ENCODE data around the gene SPECC1L.
"Not testable (repeated sequence)": the region's sequence is repeated elsewhere in the genome, so short reads cannot be mapped to it uniquely, and the experiment has no call there.

Gene SPECC1L

DNA sequence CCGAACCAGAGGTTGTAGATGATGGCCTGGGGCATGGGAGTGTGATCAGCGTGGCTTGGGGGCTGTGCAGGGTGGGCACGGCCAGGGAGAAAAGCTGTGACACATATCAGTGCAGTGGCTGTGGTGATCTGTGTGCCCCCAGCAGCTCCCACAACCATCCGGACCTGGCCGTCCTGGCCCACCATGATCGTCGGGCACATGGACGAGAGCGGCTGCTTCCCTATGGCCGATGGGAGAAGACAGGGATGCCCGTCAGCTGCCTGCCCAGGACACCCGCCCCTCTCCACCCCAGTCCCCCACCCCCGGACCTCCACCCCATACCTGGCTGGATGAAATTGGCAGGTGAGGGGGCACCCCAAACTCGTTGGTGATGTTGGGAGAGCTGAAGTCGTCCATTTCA is 22.0 kb upstream of the SPECC1L start:
- H3K4me3 ChIP-seq (ENCODE audit: low read length); H3K27me3 ChIP-seq (ENCODE audit: insufficient read depth, low read length): not testable (repeated sequence)

GRCh38 chr22:24249413-24249812 is 21.2 kb upstream of the SPECC1L start:
- H3K4me1 ChIP-seq (ENCODE audit: insufficient read depth, low read length); H3K27me3 ChIP-seq (ENCODE audit: insufficient read depth, low read length); H3K27ac ChIP-seq (ENCODE audit: low read length); H3K36me3 ChIP-seq (ENCODE audit: insufficient read depth, low read depth, low read length); H3K4me3 ChIP-seq (ENCODE audit: low read length); H3K9ac ChIP-seq (ENCODE audit: low read depth, low read length); H3K9me3 ChIP-seq (ENCODE audit: insufficient read depth, low read depth, low read length): not testable (repeated sequence)

More for the DNA sequence above, 22.0 kb upstream of the SPECC1L start:
- not testable (repeated sequence) for H3K9me3 ChIP-seq (ENCODE audit: insufficient read depth, low read depth, low read length); H3K27ac ChIP-seq (ENCODE audit: low read length); H3K4me1 ChIP-seq (ENCODE audit: insufficient read depth, low read length); H3K36me3 ChIP-seq (ENCODE audit: insufficient read depth, low read depth, low read length); H3K9ac ChIP-seq (ENCODE audit: low read depth, low read length)

DNA sequence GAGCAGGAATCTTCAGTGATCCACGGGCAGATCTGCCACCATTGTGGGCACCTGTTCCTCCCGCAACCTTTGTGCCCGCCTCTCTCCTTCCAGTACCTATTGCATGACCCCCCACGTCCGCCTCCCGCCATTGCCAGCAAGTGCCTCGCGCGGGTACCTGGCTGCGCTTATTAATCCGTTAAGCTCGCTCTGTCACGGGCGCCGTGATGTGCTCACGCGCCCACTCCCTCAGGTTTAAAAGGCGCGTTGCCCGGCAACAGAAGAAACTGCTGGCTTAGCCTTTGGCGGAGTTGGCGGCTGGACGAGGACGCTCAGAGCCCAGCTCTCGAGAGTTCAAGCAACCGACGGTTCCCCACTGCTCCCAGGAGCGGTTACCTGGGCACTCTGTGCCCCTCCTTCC is 19.3 kb upstream of the SPECC1L start:
- not testable (repeated sequence) for H3K27me3 ChIP-seq (ENCODE audit: insufficient read depth, low read length); H3K9me3 ChIP-seq (ENCODE audit: insufficient read depth, low read depth, low read length); H3K27ac ChIP-seq (ENCODE audit: low read length); H3K4me3 ChIP-seq (ENCODE audit: low read length); H3K9ac ChIP-seq (ENCODE audit: low read depth, low read length); H3K4me1 ChIP-seq (ENCODE audit: insufficient read depth, low read length); H3K36me3 ChIP-seq (ENCODE audit: insufficient read depth, low read depth, low read length)

- H3K36me3 ChIP-seq (ENCODE audit: insufficient read depth, low read depth, low read length); H3K4me3 ChIP-seq (ENCODE audit: low read length); H3K4me1 ChIP-seq (ENCODE audit: insufficient read depth, low read length); H3K9me3 ChIP-seq (ENCODE audit: insufficient read depth, low read depth, low read length); H3K9ac ChIP-seq (ENCODE audit: low read depth, low read length); H3K27ac ChIP-seq (ENCODE audit: low read length); H3K27me3 ChIP-seq (ENCODE audit: insufficient read depth, low read length): not testable (repeated sequence)
These were observed 17.5 kb upstream of the SPECC1L start for GRCh38 chr22:24253126-24253525.

DNA sequence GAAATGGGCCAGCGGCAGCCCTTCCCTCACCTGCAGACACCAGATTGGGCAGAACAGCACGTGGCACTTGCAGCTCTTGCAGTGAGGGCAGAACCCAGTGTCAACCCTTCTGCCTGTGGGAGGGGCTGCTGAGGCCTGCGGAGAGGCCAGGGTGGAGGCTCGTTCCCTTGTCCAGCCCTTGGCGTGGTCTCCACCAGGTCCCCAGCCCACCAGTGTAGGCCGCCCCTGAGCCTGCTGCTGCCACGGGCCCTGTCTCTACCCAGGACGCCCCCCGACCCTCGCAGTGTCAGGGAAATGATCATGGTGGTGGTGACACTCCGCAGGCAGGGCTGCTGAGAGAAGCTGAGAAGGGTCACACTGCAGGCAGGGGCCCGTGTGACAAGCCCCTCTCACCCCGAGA is 14.5 kb upstream of the SPECC1L start:
- not testable (repeated sequence) for H3K9me3 ChIP-seq (ENCODE audit: insufficient read depth, low read depth, low read length); H3K36me3 ChIP-seq (ENCODE audit: insufficient read depth, low read depth, low read length); H3K27me3 ChIP-seq (ENCODE audit: insufficient read depth, low read length); H3K4me1 ChIP-seq (ENCODE audit: insufficient read depth, low read length); H3K9ac ChIP-seq (ENCODE audit: low read depth, low read length); H3K4me3 ChIP-seq (ENCODE audit: low read length); H3K27ac ChIP-seq (ENCODE audit: low read length)

DNA sequence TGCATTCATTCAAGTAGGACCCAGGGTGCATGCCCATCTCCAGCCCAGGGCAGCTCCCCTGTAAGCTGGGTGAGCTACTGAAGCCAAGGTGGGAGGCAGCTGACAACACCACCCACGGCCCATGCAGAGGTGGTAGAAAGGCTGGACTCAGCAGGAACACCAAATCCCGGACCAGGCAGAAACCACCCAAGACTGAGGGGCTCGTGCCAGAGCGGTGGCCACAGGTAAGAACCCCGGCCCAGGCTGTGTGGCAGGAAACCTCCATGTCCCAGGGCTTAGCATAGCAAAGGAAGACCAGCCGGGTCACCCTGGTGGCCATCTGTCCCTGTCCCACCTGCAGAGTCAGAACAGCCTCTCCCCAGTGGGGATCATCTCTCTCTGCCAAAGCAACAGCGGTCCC is 13.9 kb upstream of the SPECC1L start:
- not testable (repeated sequence) for H3K4me3 ChIP-seq (ENCODE audit: low read length); H3K36me3 ChIP-seq (ENCODE audit: insufficient read depth, low read depth, low read length); H3K9me3 ChIP-seq (ENCODE audit: insufficient read depth, low read depth, low read length); H3K27ac ChIP-seq (ENCODE audit: low read length); H3K9ac ChIP-seq (ENCODE audit: low read depth, low read length); H3K4me1 ChIP-seq (ENCODE audit: insufficient read depth, low read length); H3K27me3 ChIP-seq (ENCODE audit: insufficient read depth, low read length)

DNA sequence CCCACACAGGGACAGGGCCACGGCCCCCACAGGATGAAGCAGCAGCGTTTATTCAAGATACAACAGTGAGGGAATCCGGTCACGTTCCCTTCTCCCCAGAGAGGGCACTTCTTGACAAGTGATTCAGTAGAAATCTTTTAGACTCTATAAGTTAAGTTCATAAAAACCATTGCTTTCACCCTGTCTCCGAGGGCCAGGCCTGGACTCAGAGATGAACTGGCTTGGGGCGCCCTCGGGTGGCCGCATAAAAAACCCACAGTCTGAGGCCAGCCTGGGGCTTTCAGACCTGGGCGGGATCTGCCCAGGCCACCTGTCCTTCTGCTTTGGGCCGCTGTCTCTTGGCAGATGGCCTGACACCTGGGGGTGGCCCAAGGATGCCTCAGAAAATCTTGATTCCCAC is 11.2 kb upstream of the SPECC1L start:
- not testable (repeated sequence) for H3K4me3 ChIP-seq (ENCODE audit: low read length); H3K36me3 ChIP-seq (ENCODE audit: insufficient read depth, low read depth, low read length); H3K4me1 ChIP-seq (ENCODE audit: insufficient read depth, low read length); H3K9ac ChIP-seq (ENCODE audit: low read depth, low read length); H3K27ac ChIP-seq (ENCODE audit: low read length); H3K9me3 ChIP-seq (ENCODE audit: insufficient read depth, low read depth, low read length); H3K27me3 ChIP-seq (ENCODE audit: insufficient read depth, low read length)

DNA sequence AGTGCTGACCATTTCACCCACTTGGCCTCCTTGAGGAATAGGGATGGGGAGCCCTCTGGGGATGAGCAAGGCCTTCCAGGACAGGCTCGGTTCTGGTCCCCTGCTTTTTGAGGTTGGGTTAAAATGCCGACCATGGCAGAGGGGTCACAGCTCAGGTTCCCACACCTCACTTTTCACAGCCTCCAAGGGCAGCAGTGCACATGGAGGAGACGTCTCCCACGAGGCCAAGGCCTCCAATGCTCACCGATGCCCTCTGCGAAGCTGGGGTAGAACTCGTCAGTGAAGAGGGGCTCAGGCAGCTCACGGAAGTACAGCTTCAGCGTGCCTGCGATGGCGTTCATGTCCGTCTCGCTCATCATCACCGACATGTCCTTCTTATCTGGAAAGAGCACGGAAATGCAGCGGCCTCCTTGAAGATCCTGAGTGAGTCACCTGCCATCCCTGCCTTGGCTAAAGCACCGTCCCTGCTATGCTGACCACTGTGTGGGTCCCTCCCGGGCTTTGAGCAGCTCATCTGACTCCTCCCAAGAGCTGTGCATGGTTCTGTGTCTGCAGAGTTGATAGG is 8.4 kb upstream of the SPECC1L start:
- not testable (repeated sequence) for H3K36me3 ChIP-seq (ENCODE audit: insufficient read depth, low read depth, low read length); H3K4me1 ChIP-seq (ENCODE audit: insufficient read depth, low read length); H3K9ac ChIP-seq (ENCODE audit: low read depth, low read length); H3K4me3 ChIP-seq (ENCODE audit: low read length); H3K27ac ChIP-seq (ENCODE audit: low read length); H3K9me3 ChIP-seq (ENCODE audit: insufficient read depth, low read depth, low read length); H3K27me3 ChIP-seq (ENCODE audit: insufficient read depth, low read length)

- not testable (repeated sequence) for H3K27ac ChIP-seq (ENCODE audit: low read length); H3K36me3 ChIP-seq (ENCODE audit: insufficient read depth, low read depth, low read length); H3K9ac ChIP-seq (ENCODE audit: low read depth, low read length)
These were observed 7.2 kb upstream of the SPECC1L start for GRCh38 chr22:24263479-24263878.

GRCh38 chr22:24264329-24264896 is 6.2 kb upstream of the SPECC1L start:
- H3K9ac ChIP-seq (ENCODE audit: low read depth, low read length); H3K4me3 ChIP-seq (ENCODE audit: low read length); H3K9me3 ChIP-seq (ENCODE audit: insufficient read depth, low read depth, low read length); H3K36me3 ChIP-seq (ENCODE audit: insufficient read depth, low read depth, low read length); H3K27me3 ChIP-seq (ENCODE audit: insufficient read depth, low read length); H3K4me1 ChIP-seq (ENCODE audit: insufficient read depth, low read length); H3K27ac ChIP-seq (ENCODE audit: low read length): not testable (repeated sequence)

More at GRCh38 chr22:24263479-24263878, 7.2 kb upstream of the SPECC1L start:
- H3K4me1 ChIP-seq (ENCODE audit: insufficient read depth, low read length); H3K27me3 ChIP-seq (ENCODE audit: insufficient read depth, low read length); H3K4me3 ChIP-seq (ENCODE audit: low read length); H3K9me3 ChIP-seq (ENCODE audit: insufficient read depth, low read depth, low read length): not testable (repeated sequence)

DNA sequence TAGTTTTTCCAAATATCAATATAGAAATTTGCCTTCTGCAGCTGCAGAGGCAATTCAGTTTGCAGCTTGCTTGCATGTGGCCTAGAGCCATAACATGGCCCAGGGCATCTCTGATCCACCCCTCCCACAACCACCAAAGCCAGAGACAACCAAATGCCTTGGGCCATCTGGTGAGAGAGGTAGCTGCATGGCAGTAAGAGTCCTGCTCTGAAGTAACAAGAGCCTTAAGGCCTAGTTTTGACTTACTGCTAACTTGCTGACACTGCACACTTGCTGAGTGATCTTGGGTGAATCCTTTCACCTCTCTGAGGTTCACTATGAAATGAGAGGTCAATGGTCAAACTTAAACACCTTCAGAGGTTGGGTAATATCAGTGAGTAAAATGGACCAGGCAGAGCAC is 4.9 kb upstream of the SPECC1L start:
- Histone ChIP-seq H3K9me3 (ENCODE audit: insufficient read depth, low read depth, low read length) (no peaks in the 10 kb centered on the region), H3K4me3 (ENCODE audit: low read length) (no peak overlapping the region), H3K36me3 (ENCODE audit: insufficient read depth, low read depth, low read length) (no peaks in the 10 kb centered on the region), H3K27me3 (ENCODE audit: insufficient read depth, low read length) (no peaks in the 10 kb centered on the region), H3K9ac (ENCODE audit: low read depth, low read length) (no peak overlapping the region), H3K4me1 (ENCODE audit: insufficient read depth, low read length) (no peaks in the 10 kb centered on the region), H3K27ac (ENCODE audit: low read length) (no peak overlapping the region)

- not testable (repeated sequence) for H3K27ac ChIP-seq (ENCODE audit: low read length); H3K9ac ChIP-seq (ENCODE audit: low read depth, low read length); H3K4me1 ChIP-seq (ENCODE audit: insufficient read depth, low read length)
These were observed 4.1 kb upstream of the SPECC1L start for GRCh38 chr22:24266495-24266894.

More at GRCh38 chr22:24266495-24266894, 4.1 kb upstream of the SPECC1L start:
- H3K27me3 ChIP-seq (ENCODE audit: insufficient read depth, low read length); H3K4me3 ChIP-seq (ENCODE audit: low read length); H3K36me3 ChIP-seq (ENCODE audit: insufficient read depth, low read depth, low read length); H3K9me3 ChIP-seq (ENCODE audit: insufficient read depth, low read depth, low read length): not testable (repeated sequence)
